Type B pancreatic cell (in vitro differentiated cells): ENCODE results near the gene LONRF2. TPM values are rescaled to one million over a fixed set of nuclear protein-coding genes. Genes with fewer than 3 reads are reported as not detected.

Experiments used
- DNase-seq: peaks from one replicate; pipeline ENCODE4 v3.0.0; 2021; ENCODE audit warnings: mixed read lengths; ENCODE audit not compliant: unreplicated experiment; ENCODE audit errors: extremely low spot score
- H3K27ac Mint-ChIP-seq: 2 replicates; pipeline ENCODE4 v1.8.0; 2021; ENCODE audit warnings: mild to moderate bottlenecking, mixed read lengths
- H3K27me3 Mint-ChIP-seq: 2 replicates; pipeline ENCODE4 v1.8.0; 2021; ENCODE audit warnings: mixed read lengths
- H3K36me3 Mint-ChIP-seq: 2 replicates; pipeline ENCODE4 v1.8.0; 2021; ENCODE audit warnings: mixed read lengths
- H3K4me1 Mint-ChIP-seq: one replicate; pipeline ENCODE4 v1.8.0; 2021; ENCODE audit warnings: mixed read lengths; ENCODE audit not compliant: unreplicated experiment
- H3K4me3 Mint-ChIP-seq: 2 replicates; pipeline ENCODE4 v1.8.0; 2021; ENCODE audit warnings: mild to moderate bottlenecking, mixed read lengths
- H3K9me3 Mint-ChIP-seq: 2 replicates; pipeline ENCODE4 v1.8.0; 2021; ENCODE audit warnings: mixed read lengths
- CTCF ChIP-seq: fragments of 200-600 bp; sonication (generic); conservative IDR thresholded peaks from 2 replicates; pipeline ENCODE4 v1.5.0; 2021; ENCODE audit warnings: antibody characterized with exemption, mild to moderate bottlenecking
- total RNA-seq: library from RNA; stranded (reverse); gene quantifications from 2 replicates; pipeline ENCODE4 v1.2.1, GENCODE V29; 2021; ENCODE audit warnings: low replicate concordance

The LONRF2 gene
- total RNA-seq, 1 donor from 2014 or later, result 8.9 TPM

DNA sequence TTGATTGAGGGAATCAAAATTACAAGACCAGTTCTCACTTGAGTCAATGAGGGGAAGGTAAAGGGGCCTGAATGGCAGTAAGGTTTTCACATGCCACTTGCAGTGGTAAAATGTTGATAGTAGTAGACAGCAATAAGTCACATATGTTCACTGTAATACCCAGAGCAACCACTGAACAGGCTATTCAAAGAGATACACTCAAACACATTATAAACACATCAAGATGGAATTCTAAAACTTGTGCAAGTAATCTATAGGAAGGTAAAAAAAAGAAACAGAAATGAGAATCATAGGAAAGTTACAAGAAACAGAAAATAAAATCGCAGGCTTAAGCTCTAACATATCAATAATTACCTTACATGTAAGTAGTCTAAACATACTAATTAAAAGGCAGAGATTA, 93.3 kb downstream of the LONRF2 start:
- Mint-ChIP-seq H3K4me1 (no peaks in the 10 kb centered on the region), H3K27ac (no peak overlapping the region)

DNA sequence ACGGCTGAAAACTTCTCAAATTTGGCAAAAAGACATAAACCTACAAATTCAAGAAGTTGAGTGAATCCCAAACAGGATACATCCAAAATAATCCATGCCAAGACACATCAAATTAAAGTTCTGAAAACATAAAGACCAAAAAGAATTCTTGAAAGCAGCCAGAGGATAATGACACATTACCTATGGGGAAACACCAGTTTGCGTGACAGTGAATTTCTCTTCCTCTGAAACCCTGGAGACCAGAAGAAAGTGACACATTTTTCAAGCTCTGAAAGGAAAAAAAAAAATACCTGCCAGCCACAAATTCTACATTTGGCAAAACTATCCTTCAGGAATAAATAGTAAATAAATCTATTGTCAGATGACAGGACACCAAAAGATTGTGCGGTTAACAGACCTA, 93.9 kb downstream of the LONRF2 start:
- Mint-ChIP-seq H3K27ac (no peak overlapping the region), H3K4me3 (no peak overlapping the region), H3K36me3 (no peaks in the 10 kb centered on the region), H3K9me3 (no peaks in the 10 kb centered on the region), H3K4me1 (no peaks in the 10 kb centered on the region), H3K27me3 (peaks cover 20% of the 10 kb centered on the region)
- TF ChIP-seq CTCF, result no peak
- DNase-seq, result no peak

More for the DNA sequence above, 93.3 kb downstream of the LONRF2 start:
- H3K36me3 Mint-ChIP-seq, result no peaks in the 10 kb centered on the region
- H3K27me3 Mint-ChIP-seq, result peaks cover 17% of the 10 kb centered on the region
- no peak for DNase-seq
- H3K4me3 Mint-ChIP-seq, result no peak overlapping the region
- no peaks in the 10 kb centered on the region for H3K9me3 Mint-ChIP-seq
- peak; percentile 60 for TF ChIP-seq CTCF

GRCh38 chr2:100224988-100225710, 97.2 kb downstream of the LONRF2 start:
- Mint-ChIP-seq H3K27me3 (peaks cover 28% of the 10 kb centered on the region), H3K4me1 (no peaks in the 10 kb centered on the region), H3K36me3 (no peaks in the 10 kb centered on the region), H3K4me3 (no peak overlapping the region), H3K9me3 (no peaks in the 10 kb centered on the region), H3K27ac (no peak overlapping the region)
- no peak for DNase-seq
- TF ChIP-seq CTCF, result no peak

DNA sequence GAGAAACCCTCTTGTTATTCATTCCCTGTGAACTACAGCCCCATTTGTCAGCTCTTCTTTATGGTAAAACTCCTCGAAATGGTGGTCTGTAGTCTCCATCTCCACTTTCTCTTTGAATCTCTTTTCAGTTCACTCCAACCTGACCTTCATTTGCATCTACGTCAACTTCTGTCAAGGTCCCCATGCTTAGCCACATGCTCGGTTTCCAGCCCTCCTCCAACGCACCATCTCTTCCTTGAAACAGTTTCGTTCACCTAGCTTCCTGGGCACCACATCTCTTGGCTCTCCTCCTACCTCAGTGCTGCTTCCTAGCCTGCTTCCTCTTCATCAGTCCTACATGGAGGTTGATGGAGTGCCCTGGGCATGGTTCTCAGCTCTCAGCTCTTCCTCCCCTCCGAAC, 98.8 kb downstream of the LONRF2 start:
- peaks cover 24% of the 10 kb centered on the region for H3K27me3 Mint-ChIP-seq
- no peaks in the 10 kb centered on the region for H3K36me3 Mint-ChIP-seq
- H3K27ac Mint-ChIP-seq, result no peak overlapping the region
- H3K4me1 Mint-ChIP-seq, result no peaks in the 10 kb centered on the region
- H3K4me3 Mint-ChIP-seq, result no peak overlapping the region
- no peak for DNase-seq
- TF ChIP-seq CTCF, result no peak
- no peaks in the 10 kb centered on the region for H3K9me3 Mint-ChIP-seq

Other genes with a start within 250 kb of the LONRF2 start
- 8.3 and 29.2 TPM in 2 replicates for gene AFF3, start 179.9 kb downstream of the LONRF2 start, total RNA-seq
- 7.2 and 26.9 TPM in 2 replicates for gene CHST10, start 95.2 kb upstream of the LONRF2 start, total RNA-seq
- not detected in 2 replicates for gene NMS, start 148.0 kb upstream of the LONRF2 start, total RNA-seq
- gene PDCL3, start 240.5 kb upstream of the LONRF2 start, total RNA-seq, result 20.2 and 23.1 TPM in 2 replicates